Gastroesophageal sphincter (tissue), 3 donors: ENCODE data around the gene PAK1IP1.

ENCODE experiments used
- CTCF ChIP-seq, 4 experiments: fragments of 200-600 bp in 2 of 4; fragments of 450-650 bp in 2 of 4; sonication (generic) in 1 of 4; IDR thresholded peaks; one replicate each; pipeline ENCODE4 v1.5.1; 2017 to 2019; ENCODE audit warnings: antibody characterized with exemption in 4 of 4, mild to moderate bottlenecking in 2 of 4, moderate library complexity in 2 of 4
- EP300 ChIP-seq: sonication (generic); formaldehyde crosslinking; IDR thresholded peaks from one replicate; pipeline ENCODE4 v1.6.1; 2017; ENCODE audit warnings: antibody characterized with exemption, mild to moderate bottlenecking
- POLR2A ChIP-seq, 2 donors: fragments of 450-650 bp; IDR thresholded peaks; one replicate each; pipeline ENCODE4 v1.6.1; 2017; ENCODE audit warnings: antibody characterized with exemption in 2 of 2, mild to moderate bottlenecking in 2 of 2, moderate library complexity in 1 of 2
- POLR2AphosphoS5 ChIP-seq: sonication (generic); formaldehyde crosslinking; IDR thresholded peaks from one replicate; pipeline ENCODE4 v1.6.1; 2017; ENCODE audit warnings: antibody characterized with exemption

- no peak for TF ChIP-seq EP300
- no peak for TF ChIP-seq CTCF (IDR thresholded peaks at IDR 0.05)
- no peak for TF ChIP-seq POLR2A (IDR thresholded peaks at IDR 0.05)
- no peak for TF ChIP-seq POLR2AphosphoS5
These were observed 18.4 kb upstream of the PAK1IP1 start for GRCh38 chr6:10676403-10676802.
